CD4-positive, alpha-beta T cell treated with Interleukin-6 for 4 hours (primary cell): ENCODE results near the gene KRTAP10-3.

Experiments used
- DNase-seq: peaks from one replicate; pipeline ENCODE4 v3.0.0-alpha.2; 2020; ENCODE audit warnings: mixed read lengths

Gene KRTAP10-3

GRCh38 chr21:44514746-44515358 lies 43.7 kb downstream of the KRTAP10-3 start:
- DNase-seq, result no peak

- DNase-seq, result no peak
Measured at GRCh38 chr21:44514218-44514520, 44.4 kb downstream of the KRTAP10-3 start.

GRCh38 chr21:44513389-44514217 lies 45.0 kb downstream of the KRTAP10-3 start:
- no peak for DNase-seq

GRCh38 chr21:44512496-44513388 lies 45.9 kb downstream of the KRTAP10-3 start:
- no peak for DNase-seq

GRCh38 chr21:44511938-44512275 lies 46.7 kb downstream of the KRTAP10-3 start:
- no peak for DNase-seq

- no peak for DNase-seq
Measured at GRCh38 chr21:44511219-44511937, 47.2 kb downstream of the KRTAP10-3 start.

GRCh38 chr21:44510508-44511218 lies 47.9 kb downstream of the KRTAP10-3 start:
- DNase-seq, result peak; percentile 87

- no peak for DNase-seq
Measured at GRCh38 chr21:44510109-44510507, 48.5 kb downstream of the KRTAP10-3 start.

- no peak for DNase-seq
Measured at GRCh38 chr21:44509539-44509938, 49.1 kb downstream of the KRTAP10-3 start.

- DNase-seq, result no peak
Measured at GRCh38 chr21:44508711-44509445, 49.7 kb downstream of the KRTAP10-3 start.

GRCh38 chr21:44508426-44508710 lies 50.2 kb downstream of the KRTAP10-3 start:
- DNase-seq, result no peak
